GM12872 (cell line): ENCODE data around the gene TNFRSF18.

ENCODE experiments used
- TF ChIP-seq, protein P1 (sequence below): IDR thresholded peaks from 3 replicates; pipeline ENCODE4 v1.5.1; 2011; ENCODE audit warnings: low read depth, mild to moderate bottlenecking, low read length, moderate library complexity; ENCODE audit not compliant: insufficient read depth

TNFRSF18 gene

DNA sequence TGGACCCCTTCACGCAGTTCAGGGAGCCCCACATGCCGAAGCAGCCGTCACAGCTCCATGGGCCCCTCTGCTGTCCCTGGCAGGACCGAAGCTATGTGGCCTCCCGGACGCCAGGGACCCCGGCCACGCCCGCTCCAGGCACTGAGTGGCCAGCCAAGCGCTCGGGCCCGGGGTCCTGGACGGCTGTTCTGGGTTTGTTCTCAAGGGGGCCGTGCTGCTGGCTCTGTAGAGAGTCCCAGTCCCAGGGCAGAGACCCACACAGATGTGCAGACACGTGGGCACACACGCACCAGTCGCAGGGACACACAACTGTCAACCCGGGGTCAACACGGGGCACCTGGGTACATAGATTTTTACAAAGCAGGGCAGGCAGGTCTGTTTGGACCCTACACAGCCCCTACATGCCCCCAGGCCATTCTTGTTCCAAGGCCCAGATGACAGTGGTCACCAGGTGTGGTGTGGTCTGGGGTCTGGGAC is 32.3 kb upstream of the TNFRSF18 start:
- TF ChIP-seq, protein P1, sequence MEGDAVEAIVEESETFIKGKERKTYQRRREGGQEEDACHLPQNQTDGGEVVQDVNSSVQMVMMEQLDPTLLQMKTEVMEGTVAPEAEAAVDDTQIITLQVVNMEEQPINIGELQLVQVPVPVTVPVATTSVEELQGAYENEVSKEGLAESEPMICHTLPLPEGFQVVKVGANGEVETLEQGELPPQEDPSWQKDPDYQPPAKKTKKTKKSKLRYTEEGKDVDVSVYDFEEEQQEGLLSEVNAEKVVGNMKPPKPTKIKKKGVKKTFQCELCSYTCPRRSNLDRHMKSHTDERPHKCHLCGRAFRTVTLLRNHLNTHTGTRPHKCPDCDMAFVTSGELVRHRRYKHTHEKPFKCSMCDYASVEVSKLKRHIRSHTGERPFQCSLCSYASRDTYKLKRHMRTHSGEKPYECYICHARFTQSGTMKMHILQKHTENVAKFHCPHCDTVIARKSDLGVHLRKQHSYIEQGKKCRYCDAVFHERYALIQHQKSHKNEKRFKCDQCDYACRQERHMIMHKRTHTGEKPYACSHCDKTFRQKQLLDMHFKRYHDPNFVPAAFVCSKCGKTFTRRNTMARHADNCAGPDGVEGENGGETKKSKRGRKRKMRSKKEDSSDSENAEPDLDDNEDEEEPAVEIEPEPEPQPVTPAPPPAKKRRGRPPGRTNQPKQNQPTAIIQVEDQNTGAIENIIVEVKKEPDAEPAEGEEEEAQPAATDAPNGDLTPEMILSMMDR: no peak

DNA sequence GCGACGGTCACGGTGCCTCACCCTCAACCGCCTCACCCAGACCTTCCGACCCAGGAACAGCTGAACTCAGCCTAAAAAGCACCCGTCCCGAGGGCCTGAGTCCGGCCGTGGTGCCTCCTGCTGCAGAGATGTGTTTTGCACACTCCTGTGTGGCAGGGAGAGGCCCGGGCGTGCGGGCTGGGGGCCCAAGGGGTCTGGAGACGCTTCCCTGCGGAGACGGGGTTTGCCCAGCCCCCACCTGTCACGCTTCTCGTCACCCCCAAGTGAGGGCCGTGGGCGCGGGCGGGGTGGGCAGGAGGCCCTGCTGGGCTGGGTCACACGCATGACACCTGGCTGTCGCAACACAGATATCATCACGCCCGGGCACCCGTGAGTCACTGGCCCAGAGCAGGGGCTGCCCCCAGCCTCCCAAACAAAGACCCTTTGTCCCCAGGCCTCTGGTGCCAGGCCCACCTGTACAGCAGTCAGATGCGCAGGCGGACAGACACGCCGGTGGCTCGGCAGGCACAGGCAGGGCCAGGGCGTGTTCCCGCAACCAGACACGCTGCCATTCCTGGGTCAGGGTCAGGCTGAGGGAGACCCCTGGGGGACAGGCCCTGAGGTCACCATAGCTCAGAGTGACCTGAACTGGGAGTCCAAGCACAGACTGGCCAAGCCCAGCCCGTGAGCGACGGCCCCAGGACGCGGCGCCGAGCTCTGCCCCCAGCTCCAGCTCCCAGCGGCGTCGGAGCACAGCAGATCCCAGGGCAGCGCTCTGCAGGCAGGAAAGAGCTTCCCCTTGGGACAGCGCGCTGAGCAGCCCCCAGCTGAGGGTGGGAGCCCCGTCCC is 31.7 kb upstream of the TNFRSF18 start:
- TF ChIP-seq, protein P1: no peak

DNA sequence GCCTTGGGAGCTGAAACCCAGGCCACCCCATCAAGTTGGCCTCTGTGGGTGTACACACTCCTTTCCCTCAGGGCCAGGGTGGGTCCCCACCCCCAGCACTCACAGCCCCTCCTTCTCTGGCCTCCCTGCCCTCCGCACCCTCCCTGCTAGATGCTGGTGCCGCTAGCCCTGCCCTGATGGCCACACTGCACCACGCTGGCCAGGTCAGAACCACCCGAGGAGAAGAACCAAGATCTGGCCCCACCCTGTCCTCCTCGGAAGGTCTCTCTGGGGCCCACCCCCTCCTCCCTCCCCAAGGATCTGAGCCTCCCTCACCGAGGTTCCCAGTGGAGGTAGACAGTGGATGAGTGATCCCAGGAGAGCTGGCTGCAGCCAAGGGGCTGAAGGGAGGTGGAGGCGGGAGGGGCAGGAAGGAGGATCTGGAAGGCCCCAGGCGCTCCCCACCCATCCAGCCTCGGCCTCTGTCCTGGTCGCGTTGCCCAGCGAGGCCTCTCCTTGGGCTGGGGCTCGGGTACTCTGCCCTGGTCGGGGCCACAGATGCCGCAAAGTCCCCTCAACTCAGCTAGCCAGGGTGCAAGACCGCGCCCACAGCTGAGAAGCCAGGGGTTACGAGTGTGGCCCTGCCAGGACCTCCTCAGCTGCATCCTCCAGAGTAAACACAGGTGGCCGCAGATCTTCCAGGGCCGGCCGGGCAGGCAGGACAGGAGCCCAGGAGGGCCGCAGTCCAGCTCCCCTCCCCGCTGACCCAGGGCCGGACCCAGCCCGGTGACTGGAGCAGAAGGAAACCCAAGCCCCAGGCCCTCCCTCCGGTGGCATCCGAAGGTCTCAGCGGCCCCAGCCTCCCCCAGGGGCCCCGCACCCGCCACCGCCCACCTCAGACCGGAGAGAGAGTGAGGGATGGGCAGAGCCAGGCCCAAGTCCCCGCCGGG is 30.8 kb upstream of the TNFRSF18 start:
- TF ChIP-seq, protein P1: no peak

DNA sequence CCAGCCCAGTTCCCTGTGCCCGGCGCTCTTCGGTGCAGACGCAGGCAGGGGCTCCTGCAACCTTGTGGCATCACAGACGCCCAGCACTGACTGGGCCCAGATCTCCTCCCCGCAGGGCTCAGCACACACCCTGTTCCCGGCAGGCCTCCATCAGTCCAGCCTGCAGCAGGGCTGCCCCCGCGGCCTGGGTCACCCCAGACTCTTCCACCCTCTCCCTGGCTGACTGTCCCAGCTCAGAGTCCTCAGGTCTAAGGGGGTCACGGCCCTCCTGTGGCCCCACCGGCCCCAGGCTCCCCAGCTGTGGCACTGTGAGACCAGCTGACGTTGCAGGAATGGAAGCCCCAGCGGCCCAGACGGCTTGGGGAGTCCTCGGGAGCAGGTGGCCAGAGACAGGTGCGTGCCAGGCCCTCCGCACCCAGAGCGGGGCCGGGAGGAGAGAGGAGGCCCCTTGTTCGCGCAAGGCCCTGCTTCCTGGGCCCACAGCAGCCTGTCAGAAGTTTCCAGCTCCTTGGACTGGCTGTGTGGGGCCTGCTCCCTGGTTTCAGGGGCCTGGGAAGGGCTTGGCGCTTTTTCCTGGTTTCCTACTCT is 29.9 kb upstream of the TNFRSF18 start:
- TF ChIP-seq, protein P1: no peak

DNA sequence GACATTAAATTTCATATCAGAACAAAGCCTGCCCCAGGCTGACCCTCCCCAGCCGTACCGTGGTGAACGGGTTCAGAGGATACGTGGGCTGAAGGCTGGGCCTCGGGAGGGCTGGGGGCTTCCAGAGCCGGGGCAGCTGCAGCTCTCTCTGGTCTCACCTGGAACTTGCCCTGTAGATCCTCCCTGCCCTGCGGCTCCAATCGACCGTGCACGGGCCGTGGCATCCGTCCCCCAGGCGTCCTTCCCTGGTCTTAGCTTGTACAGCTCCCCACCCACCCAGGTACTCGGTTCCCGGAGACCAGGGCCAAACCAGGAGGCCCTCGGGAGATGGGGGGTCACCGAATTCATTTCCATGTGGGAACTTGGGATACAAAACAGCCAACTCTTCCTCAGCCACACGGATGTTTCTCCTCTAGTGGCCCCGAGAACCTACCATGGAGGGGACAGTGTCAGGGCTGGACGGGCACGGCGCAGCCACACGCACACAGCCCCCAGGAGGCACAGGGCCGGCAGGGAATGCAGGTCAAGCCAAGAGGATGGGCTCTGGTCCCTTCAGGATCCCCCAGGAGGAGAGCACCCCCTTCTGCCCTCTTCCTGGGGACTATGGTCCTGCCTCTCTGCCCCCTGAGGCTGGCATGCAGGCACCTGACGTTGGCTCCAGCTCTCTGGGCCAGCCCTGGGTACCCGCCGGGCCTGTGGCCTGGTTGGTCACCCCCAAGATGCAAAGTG is 28.8 kb upstream of the TNFRSF18 start:
- TF ChIP-seq, protein P1: no peak

DNA sequence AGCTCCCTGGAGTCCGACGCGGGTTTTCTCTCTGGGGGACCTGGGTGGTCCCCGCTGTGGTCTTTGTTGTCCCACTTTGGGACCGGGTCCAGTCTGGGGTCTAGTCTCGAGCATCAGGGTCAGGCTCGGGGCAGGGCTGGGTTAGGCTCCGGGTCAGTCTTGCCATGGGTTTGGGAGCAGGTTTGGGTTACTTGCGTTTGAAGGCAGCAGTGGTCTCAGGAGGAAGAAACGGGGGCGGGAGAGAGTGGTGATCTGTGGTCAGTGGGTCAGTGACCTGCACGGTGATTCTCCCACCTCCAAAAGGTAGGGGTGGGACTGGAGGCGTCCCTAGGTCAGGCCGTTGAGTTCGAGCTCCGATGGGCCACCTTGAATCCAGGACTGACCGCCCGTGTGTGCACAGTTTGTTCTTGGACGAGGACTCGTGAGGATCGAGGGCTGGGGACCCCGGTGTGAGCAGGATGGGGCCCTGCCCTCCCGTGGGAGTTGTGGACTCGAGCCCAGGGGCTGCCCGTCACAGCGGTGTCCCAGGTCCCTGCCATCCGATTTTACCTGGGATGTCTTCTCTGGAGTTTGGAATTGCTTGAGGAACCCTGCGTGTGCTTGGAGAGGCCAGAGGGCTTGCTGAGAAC is 27.9 kb upstream of the TNFRSF18 start:
- TF ChIP-seq, protein P1: no peak
